ENCODE data around the gene CRYBG1.

The CRYBG1 gene

GRCh38 chr6:106377061-106377540, 16.6 kb downstream of the CRYBG1 start:
- FAIRE-seq (no peak), DNase-seq (ENCODE audit: insufficient read length, low spot score) (no peak)
- TF ChIP-seq CTCF (IDR thresholded peaks at IDR 0.05; ENCODE audit: insufficient read depth, missing control alignments): no peak

- FAIRE-seq (no peak), DNase-seq (ENCODE audit: insufficient read length, low spot score) (no peak)
- no peak for TF ChIP-seq CTCF (IDR thresholded peaks at IDR 0.05; ENCODE audit: insufficient read depth, missing control alignments)
These were observed 19.4 kb downstream of the CRYBG1 start for GRCh38 chr6:106379951-106380350.

- no peak for TF ChIP-seq CTCF (IDR thresholded peaks at IDR 0.05; ENCODE audit: insufficient read depth, missing control alignments)
- no peak for FAIRE-seq
- no peak for DNase-seq (ENCODE audit: insufficient read length, low spot score)
These were observed 19.9 kb downstream of the CRYBG1 start for GRCh38 chr6:106380407-106380806.

GRCh38 chr6:106381223-106381622, 20.7 kb downstream of the CRYBG1 start:
- no peak for TF ChIP-seq CTCF (IDR thresholded peaks at IDR 0.05; ENCODE audit: insufficient read depth, missing control alignments)
- no peak for FAIRE-seq
- DNase-seq (ENCODE audit: insufficient read length, low spot score): no peak

- no peak for FAIRE-seq
- no peak for TF ChIP-seq CTCF (IDR thresholded peaks at IDR 0.05; ENCODE audit: insufficient read depth, missing control alignments)
- DNase-seq (ENCODE audit: insufficient read length, low spot score): no peak
These were observed 21.4 kb downstream of the CRYBG1 start for GRCh38 chr6:106381881-106382280.

- no peak for TF ChIP-seq CTCF (IDR thresholded peaks at IDR 0.05; ENCODE audit: insufficient read depth, missing control alignments)
- FAIRE-seq: no peak
- no peak for DNase-seq (ENCODE audit: insufficient read length, low spot score)
These were observed 23.1 kb downstream of the CRYBG1 start for GRCh38 chr6:106383573-106383972.

- TF ChIP-seq CTCF (IDR thresholded peaks at IDR 0.05; ENCODE audit: insufficient read depth, missing control alignments): no peak
- no peak for FAIRE-seq
These were observed 25.0 kb downstream of the CRYBG1 start for GRCh38 chr6:106385530-106385929.

More at GRCh38 chr6:106385530-106385929, 25.0 kb downstream of the CRYBG1 start:
- DNase-seq (ENCODE audit: insufficient read length, low spot score): no peak
